NCI-H226 (cell line): ENCODE data around the gene PLAC8L1.
"Not testable (repeated sequence)": the region's sequence is repeated elsewhere in the genome, so short reads cannot be mapped to it uniquely, and the experiment has no call there.

ENCODE experiments used
- DNase-seq: peaks from one replicate; pipeline ENCODE4 v3.0.0-alpha.2; 2015

The PLAC8L1 gene

GRCh38 chr5:146105477-146105876 is at the start of gene PLAC8L1:
Gene PLAC8L1 (minus strand): TSS chr5:146105577. CDS start chr5:146104311, 1,266 bp downstream.
- no peak for DNase-seq

GRCh38 chr5:146151970-146152369 is 46.6 kb upstream of the PLAC8L1 start:
- DNase-seq: no peak

GRCh38 chr5:146137967-146138403 is 32.6 kb upstream of the PLAC8L1 start:
- DNase-seq: peak; percentile 76

GRCh38 chr5:146130440-146131045 is 25.2 kb upstream of the PLAC8L1 start:
- no peak for DNase-seq

GRCh38 chr5:146126068-146126467 is 20.7 kb upstream of the PLAC8L1 start:
- no peak for DNase-seq

GRCh38 chr5:146124580-146124979 is 19.2 kb upstream of the PLAC8L1 start:
- no peak for DNase-seq

GRCh38 chr5:146121451-146121850 is 16.1 kb upstream of the PLAC8L1 start:
- not testable (repeated sequence) for DNase-seq

- DNase-seq: no peak
Measured at GRCh38 chr5:146118322-146118721, 12.9 kb upstream of the PLAC8L1 start.

- DNase-seq: not testable (repeated sequence)
Measured at GRCh38 chr5:146117216-146117615, 11.8 kb upstream of the PLAC8L1 start.

GRCh38 chr5:146116361-146116760 is 11.0 kb upstream of the PLAC8L1 start:
- DNase-seq: no peak

GRCh38 chr5:146112476-146112875 is 7.1 kb upstream of the PLAC8L1 start:
- no peak for DNase-seq

GRCh38 chr5:146111409-146111808 is 6.0 kb upstream of the PLAC8L1 start:
- DNase-seq: no peak

- DNase-seq: no peak
Measured at GRCh38 chr5:146109379-146109778, 4.0 kb upstream of the PLAC8L1 start.

- not testable (repeated sequence) for DNase-seq
Measured at GRCh38 chr5:146108870-146109269, 3.5 kb upstream of the PLAC8L1 start.

- no peak for DNase-seq
Measured at GRCh38 chr5:146107901-146108300, 2.5 kb upstream of the PLAC8L1 start.

GRCh38 chr5:146103594-146103993 is 1.8 kb downstream of the PLAC8L1 start:
- peak; percentile 43 for DNase-seq

- DNase-seq: no peak
Measured at GRCh38 chr5:146101646-146102045, 3.7 kb downstream of the PLAC8L1 start.

- no peak for DNase-seq
Measured at GRCh38 chr5:146098047-146098446, 7.3 kb downstream of the PLAC8L1 start.

GRCh38 chr5:146091881-146092280 is 13.5 kb downstream of the PLAC8L1 start:
- DNase-seq: no peak

GRCh38 chr5:146089287-146089686 is 16.1 kb downstream of the PLAC8L1 start:
- no peak for DNase-seq

GRCh38 chr5:146088098-146088497 is 17.3 kb downstream of the PLAC8L1 start:
- no peak for DNase-seq

- DNase-seq: no peak
Measured at GRCh38 chr5:146084376-146084775, 21.0 kb downstream of the PLAC8L1 start.

- no peak for DNase-seq
Measured at GRCh38 chr5:146082798-146083197, 22.6 kb downstream of the PLAC8L1 start.

- no peak for DNase-seq
Measured at GRCh38 chr5:146081556-146081955, 23.8 kb downstream of the PLAC8L1 start.

GRCh38 chr5:146079695-146080373 is 25.5 kb downstream of the PLAC8L1 start:
- no peak for DNase-seq
